Activated CD8-positive, alpha-beta memory T cell treated with anti-CD3 and anti-CD28 coated beads for 48 hours (primary cell): ENCODE measurements around the gene CNPY2.
"Not testable (repeated sequence)": the region's sequence is repeated elsewhere in the genome, so short reads cannot be mapped to it uniquely, and the experiment has no call there.

ENCODE experiments used
- DNase-seq, 3 experiments: peaks; one replicate each; pipeline ENCODE4 v3.0.0-alpha.2; 2020; ENCODE audit warnings: low read depth in 2 of 3, low spot score in 2 of 3

Gene CNPY2

DNA sequence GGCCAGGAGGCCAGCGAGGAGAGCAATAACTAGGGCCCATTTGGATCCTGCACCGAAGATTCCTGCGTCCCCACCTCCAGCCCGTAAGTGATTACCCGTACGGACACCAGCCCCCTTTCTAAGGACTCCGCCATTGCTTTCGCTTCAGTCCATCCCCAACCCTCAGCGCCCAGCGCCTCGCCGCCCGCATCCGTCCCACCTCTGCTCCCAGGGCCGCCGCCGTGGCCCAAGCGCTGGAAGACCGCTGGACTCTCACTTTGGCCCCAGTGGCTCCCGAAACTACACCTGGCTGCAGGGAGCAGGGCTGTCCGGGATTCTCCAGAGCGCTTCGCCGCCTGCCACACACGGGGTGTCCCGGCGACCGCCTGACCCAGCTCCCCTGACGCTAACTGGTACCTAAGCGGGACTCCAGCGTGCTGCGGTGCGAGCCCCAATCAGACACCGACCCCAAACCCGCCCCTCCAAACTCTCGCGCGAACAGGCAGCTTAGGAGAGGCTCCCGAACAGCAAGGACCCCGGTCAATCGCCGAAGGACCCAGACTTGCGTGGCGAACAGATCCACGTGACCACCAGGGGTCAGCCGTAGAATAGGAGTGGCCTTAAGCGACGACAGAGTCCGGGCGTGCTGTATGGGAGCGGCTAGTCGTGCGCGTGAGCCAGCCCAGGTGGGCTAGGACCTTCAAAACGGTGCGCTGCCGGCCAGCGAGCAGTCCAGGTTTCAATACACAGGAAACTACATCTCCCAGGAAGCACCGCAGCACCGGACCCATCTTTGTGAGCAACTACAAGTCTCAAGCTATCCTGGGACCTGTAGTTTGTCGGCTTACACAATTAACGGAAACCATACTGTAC is at the start of gene CNPY2:
CNPY2 (minus strand) TSS at position 367 of the 852 bp plus-strand sequence. CDS start 771 bp downstream, outside the sequence.
- peak; percentile 91 to 94 (median 92) for DNase-seq

GRCh38 chr12:56362130-56363059 is 46.6 kb upstream of the CNPY2 start, which contains the start of gene APOF:
Gene APOF (minus strand): TSS chr12:56362857. CDS start chr12:56362745, 112 bp downstream.
- DNase-seq: no peak

DNA sequence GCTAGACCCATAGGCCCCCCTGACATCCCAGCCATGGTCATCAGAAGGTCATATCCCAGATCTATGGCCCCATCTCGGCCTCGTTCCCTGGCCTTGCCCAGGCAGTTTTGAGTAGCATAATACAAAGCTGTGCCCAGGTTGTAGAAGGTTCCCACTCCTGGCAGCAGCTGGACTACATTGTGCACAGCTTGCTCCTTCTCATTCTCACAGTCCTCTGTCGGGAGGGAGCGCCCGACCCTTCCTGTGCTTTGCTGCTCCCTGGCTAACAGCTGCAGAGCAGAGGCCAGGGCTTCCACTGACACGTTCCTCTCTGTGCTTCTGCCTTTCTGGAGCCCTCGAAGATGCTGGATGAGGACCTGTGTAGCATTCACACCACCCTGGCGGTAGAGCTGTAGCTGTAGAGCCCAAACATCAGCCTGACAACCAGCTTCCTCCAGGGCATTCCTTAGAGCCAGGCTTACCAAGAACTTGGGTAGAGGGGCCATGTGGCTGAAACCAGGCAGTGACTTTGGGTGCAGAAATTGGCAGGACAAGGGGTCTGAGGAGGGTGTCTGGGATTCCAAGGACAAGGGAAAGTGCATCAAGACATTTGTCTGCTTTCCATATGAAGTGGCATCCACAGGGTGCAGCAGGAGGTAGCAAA is 45.8 kb upstream of the CNPY2 start:
- DNase-seq: no peak

- peak; percentile 93 to 98 (median 93) for DNase-seq
Observed at GRCh38 chr12:56359851-56360767, 44.3 kb upstream of the CNPY2 start, which contains the start of gene STAT2. Gene STAT2 (minus strand): TSS chr12:56360107. CDS start chr12:56356571, 3,536 bp downstream.

DNA sequence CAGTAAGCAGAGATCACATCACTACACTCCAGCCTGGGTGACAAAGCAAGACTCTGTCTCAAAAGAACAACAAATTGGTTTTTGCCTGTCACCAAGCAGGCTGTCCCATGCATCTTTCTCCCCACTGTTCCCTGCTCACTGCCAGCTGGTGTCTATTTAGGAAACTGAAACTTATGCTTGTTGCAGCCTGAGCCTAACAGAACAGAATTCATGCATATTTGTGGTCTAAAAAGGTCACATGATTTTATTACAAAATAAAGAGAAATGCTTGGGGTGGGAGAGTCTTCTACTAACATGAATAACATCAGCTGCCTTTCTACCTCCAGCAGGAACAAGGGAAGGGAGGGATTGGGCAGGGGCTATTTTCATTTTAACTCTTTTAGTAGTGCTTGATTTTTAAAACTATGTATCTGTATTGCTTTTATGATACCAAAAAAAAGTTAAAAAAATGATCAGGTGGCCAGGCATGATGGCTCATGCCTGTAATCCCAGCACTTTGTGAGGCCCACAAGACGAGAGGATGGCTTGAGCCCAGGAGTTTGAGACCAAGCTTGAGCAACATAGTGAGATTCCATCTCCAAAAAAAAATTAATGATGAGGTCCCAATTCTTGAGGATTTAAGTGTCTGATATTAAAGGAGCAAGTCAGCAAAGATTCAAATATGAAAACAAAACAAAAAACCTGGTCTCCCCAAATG is 43.2 kb upstream of the CNPY2 start:
- no peak for DNase-seq

DNA sequence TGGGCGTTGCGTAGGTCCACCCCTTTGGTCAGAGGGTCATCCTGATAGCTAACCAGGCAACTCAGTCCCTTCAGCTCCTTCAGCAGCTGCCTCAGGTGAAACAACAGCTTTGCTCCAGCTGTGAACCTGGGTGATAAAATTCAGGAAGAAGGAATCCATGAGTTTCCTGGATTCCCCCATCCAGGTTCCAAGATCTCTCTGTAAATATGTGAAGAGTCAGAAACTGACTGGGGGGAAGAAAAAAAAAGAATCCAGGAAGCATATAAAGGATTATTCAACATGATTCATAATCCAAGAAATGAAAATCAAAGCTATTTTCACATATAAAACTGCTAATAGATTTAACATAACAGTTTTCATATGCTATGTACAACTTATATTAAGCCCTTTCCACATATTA is 35.5 kb upstream of the CNPY2 start:
- no peak for DNase-seq

DNA sequence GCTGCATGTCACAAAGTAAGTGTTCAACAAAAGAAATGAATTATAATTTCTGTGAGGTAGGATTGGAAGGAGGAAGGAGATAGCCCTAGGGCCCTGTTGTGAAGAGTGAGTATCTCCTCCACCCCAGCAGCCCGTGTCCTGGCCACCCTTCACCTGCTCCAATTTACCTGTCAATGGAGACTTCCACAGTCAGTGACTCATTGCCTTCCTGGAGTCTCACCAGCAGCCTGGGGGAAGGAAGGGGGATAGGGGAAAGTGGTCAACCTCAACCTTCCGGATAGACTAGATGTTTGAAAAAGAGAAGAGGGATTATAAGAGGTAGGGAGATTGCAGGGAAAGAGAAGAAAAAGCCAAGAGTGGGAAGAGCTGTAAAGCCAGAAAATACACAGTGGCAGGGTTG is 34.9 kb upstream of the CNPY2 start:
- DNase-seq: no peak

- no peak for DNase-seq
Observed at GRCh38 chr12:56348776-56349175, 33.0 kb upstream of the CNPY2 start.

DNA sequence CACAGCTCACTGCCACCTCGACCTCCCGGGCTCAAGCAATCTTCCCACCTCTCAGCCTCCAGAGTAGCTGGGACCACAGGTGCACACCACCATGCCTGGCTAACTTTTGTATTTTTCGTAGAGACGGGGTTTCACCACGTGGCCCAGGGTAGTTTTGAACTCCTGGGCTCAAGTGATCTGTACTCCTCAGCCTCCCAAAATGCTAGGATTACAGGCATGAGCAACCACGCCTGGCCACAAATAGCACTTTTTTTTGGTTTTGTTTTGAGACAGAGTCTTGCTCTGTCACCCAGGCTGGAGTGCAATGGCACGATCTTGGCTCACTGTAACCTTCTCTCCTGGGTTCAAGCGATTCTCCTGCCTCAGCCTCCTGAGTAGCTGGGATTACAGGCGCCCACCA is 31.5 kb upstream of the CNPY2 start:
- DNase-seq: not testable (repeated sequence)

DNA sequence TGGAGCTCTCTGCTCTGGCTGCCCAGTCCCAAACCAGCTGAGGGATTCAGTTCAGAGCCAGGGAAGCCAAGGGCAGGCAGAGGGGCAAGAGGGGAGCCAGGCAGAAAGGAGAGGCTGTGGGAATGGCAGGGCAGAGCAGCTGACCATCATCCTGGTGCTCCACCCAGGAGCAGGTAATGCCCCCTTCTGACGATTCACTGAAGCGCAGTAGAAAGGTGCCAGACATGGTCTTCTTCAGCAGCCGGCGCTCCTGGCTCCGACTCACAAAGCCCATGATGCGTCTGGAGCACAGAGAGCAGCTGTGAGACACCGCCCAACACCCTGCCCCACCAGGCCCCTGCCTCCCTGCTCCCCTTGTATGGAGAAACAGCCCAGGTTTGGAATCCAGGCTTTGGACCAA is 30.9 kb upstream of the CNPY2 start:
- no peak for DNase-seq

DNA sequence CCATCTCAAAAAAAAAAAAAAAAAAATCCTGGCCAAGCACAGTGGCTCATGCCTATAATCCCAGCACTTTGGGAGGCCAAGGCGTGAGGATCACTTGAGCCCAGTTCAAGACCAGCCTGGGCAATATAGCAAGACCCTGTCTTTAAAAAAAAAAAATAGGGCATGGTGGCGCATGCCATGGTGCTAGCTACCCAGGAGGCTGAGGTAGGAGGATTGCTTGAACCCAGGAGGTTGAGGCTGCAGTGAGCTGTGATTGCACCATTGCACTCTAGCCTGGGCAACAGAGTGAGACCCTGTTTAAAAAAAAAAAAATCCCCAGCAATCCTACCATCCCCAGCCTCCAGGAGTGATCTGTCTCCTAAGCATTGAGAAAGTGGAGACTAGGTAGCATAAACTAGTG is 26.5 kb upstream of the CNPY2 start:
- DNase-seq: not testable (repeated sequence)

DNA sequence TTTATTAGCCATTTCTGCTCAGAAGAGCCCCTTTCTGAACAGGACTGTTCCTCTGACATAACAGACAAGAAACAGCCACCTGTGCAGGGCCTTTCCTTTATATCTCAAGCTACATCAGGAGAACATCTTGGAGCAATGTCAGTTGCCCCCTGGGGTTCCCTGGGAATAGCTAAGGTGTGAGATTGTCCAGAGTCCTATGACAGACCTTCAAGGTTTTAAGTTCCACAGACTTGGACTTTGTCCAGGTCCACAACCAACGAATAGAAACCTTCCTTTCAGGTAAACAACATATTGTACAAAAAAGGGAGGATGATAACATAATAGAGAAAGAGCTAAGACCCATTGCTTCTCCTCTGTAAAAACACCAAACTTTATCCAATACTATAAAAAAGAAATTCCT is 25.8 kb upstream of the CNPY2 start:
- DNase-seq: no peak

DNA sequence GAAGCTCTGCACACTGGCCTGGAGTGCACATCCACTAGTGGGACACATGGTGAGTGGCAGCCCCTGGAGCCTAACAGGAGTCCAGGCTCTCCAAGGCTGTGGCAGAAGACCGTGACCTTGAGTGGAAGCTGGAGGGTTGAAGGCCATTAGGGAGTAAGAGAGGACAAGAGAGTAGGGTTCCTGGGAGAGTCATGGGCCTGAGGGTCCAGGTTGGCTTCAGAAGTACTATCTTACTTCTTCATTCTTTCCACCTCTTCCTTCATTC is 23.3 kb upstream of the CNPY2 start:
- DNase-seq: no peak

- DNase-seq: peak; percentile 36 to 71 (median 69)
Observed at GRCh38 chr12:56338308-56339157, 22.7 kb upstream of the CNPY2 start, which contains the start of gene IL23A. Gene IL23A (plus strand): TSS chr12:56338884. CDS start chr12:56339045, 161 bp downstream.

DNA sequence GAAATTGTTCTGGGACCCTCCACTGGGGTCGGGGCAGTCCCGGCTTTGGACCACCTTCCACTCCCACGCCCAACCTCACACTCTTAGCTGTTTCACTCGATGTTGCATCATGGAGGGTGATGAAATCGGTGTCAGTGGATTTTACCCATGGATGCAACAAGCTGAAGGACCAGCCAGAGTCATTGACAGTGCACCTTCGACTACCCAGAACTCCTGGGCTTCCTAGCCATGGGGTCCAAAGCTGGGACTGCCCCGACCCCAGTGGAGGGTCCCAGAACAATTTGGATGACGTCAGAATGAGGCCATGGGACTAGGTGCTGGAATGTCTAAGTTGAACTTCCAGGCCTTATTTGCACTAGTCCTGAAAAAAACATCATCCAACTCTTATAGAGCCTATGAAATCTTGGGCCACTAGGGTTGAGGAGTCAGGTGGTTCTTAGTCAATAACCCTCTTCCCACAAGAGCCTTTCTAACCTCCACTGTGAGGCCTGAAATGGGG is 22.0 kb upstream of the CNPY2 start:
- DNase-seq: no peak

DNA sequence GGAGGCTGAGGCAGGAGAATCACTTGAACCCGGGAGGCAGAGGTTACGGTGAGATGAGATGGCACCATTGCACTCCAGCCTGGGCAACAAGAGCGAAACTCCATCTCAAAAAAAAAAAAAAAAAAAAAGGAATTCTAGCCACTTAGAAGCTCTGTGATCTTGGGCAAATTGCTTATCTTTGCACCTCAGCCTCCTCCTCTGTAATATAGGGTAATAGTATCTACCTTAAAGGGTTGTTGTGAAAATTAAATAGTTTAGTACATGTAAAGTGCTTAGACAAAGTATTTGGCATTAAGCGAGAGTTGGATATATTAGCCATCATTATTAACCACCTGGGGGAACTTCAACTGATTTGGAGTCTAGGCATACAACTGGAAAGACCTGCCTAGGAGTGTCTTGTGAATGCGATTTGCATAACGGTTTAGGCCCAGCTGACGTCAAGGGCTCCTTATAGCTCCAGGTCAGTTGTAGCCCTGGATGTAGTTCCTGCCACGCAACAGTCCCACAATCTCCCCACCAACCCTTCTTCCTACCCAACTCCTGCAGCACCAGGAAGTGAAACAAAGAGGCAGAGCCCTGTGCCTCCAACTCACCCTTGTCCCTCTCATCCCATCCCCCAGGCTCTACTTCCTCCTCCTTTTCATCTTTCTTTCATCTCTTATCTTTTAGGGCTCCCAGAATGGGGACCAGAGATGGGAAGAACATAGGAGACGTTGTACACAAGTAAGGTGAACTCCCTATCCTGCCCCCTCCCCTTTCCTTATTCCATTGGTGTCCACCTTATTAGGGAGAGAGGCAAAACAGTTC is 20.8 kb upstream of the CNPY2 start:
- DNase-seq: no peak

DNA sequence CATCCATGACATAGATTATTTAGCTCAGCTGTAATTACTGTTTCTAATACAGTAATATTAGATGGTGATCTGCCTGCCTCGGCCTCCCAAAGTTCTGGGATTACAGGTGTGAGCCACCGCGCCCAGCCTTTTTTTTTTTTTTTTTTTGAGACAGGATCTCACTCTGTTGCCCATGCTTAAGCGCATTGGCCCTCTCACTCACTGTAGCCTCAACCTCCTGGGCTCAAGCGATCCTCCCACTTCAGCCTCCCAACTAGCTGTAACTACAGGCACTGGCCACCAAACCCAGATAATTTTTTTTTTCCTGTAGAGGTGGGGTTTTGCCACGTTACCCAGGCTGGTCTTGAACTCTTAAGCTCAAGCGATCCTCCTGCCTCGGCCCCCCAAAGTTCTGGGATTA is 19.7 kb upstream of the CNPY2 start:
- not testable (repeated sequence) for DNase-seq

DNA sequence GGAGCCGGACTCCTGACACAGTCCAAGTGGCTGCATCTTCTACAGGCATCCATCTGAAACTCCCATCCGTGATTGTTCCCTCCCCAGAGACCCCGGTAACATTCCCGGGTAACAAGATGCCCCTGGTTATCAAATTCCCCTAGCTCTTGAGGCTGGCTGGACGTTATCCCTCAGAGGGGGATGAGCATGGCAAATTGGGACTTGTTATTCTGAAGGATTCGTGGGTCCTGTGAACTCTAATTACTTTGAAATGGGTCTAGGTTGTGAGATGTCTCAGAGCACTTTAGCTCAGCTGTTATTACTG is 18.7 kb upstream of the CNPY2 start:
- no peak for DNase-seq
